RPMI7951 (cell line): ENCODE data around the gene ADAM19. TPM values are rescaled to one million over a fixed set of nuclear protein-coding genes. Genes with fewer than 3 reads are reported as not detected.

Source experiments
- DNase-seq: peaks from one replicate; pipeline ENCODE4 v3.0.0-alpha.2; 2012; ENCODE audit warnings: low read depth
- total RNA-seq: library from RNA; depleted of rRNA; stranded (reverse); fragments of >200 nt; shearing (Covaris generic); gene quantifications from 2 replicates; pipeline ENCODE4 v1.2.3, GENCODE V29; 2014

Gene ADAM19
- total RNA-seq, 1 experiment from 2014 or later = 15.6 TPM

GRCh38 chr5:157518963-157519362 lies 56.6 kb downstream of the ADAM19 start:
- DNase-seq = no peak

- DNase-seq = peak; percentile 93
Observed at GRCh38 chr5:157516626-157517325, 58.8 kb downstream of the ADAM19 start.

GRCh38 chr5:157516006-157516405 lies 59.6 kb downstream of the ADAM19 start:
- peak; percentile 85 for DNase-seq

GRCh38 chr5:157514974-157515373 lies 60.6 kb downstream of the ADAM19 start:
- DNase-seq = no peak

- DNase-seq = no peak
Observed at GRCh38 chr5:157513182-157513581, 62.4 kb downstream of the ADAM19 start.

- DNase-seq = peak; percentile 95
Observed at GRCh38 chr5:157511651-157512644, 63.6 kb downstream of the ADAM19 start.

- DNase-seq = no peak
Observed at GRCh38 chr5:157510682-157511081, 64.9 kb downstream of the ADAM19 start.

- no peak for DNase-seq
Observed at GRCh38 chr5:157509587-157509986, 66.0 kb downstream of the ADAM19 start.

- DNase-seq = no peak
Observed at GRCh38 chr5:157509093-157509492, 66.5 kb downstream of the ADAM19 start.

- DNase-seq = peak; percentile 66
Observed at GRCh38 chr5:157506981-157507780, 68.4 kb downstream of the ADAM19 start.

- no peak for DNase-seq
Observed at GRCh38 chr5:157506066-157506590, 69.4 kb downstream of the ADAM19 start.

- DNase-seq = no peak
Observed at GRCh38 chr5:157505496-157505895, 70.1 kb downstream of the ADAM19 start.

GRCh38 chr5:157504053-157504452 lies 71.5 kb downstream of the ADAM19 start:
- DNase-seq = no peak

- no peak for DNase-seq
Observed at GRCh38 chr5:157502143-157502647, 73.4 kb downstream of the ADAM19 start.

GRCh38 chr5:157497875-157498611 lies 77.5 kb downstream of the ADAM19 start:
- no peak for DNase-seq

- DNase-seq = no peak
Observed at GRCh38 chr5:157496864-157497263, 78.7 kb downstream of the ADAM19 start.

- DNase-seq = no peak
Observed at GRCh38 chr5:157494178-157494832, 81.3 kb downstream of the ADAM19 start.

- DNase-seq = no peak
Observed at GRCh38 chr5:157492886-157493285, 82.7 kb downstream of the ADAM19 start.

- no peak for DNase-seq
Observed at GRCh38 chr5:157491471-157491995, 84.0 kb downstream of the ADAM19 start.

GRCh38 chr5:157487358-157487757 lies 88.2 kb downstream of the ADAM19 start:
- DNase-seq = no peak
